ENCODE results near the gene PADI2.

GRCh38 chr1:17032741-17033140 is 86.5 kb downstream of the PADI2 start:
- TF ChIP-seq, protein P1, sequence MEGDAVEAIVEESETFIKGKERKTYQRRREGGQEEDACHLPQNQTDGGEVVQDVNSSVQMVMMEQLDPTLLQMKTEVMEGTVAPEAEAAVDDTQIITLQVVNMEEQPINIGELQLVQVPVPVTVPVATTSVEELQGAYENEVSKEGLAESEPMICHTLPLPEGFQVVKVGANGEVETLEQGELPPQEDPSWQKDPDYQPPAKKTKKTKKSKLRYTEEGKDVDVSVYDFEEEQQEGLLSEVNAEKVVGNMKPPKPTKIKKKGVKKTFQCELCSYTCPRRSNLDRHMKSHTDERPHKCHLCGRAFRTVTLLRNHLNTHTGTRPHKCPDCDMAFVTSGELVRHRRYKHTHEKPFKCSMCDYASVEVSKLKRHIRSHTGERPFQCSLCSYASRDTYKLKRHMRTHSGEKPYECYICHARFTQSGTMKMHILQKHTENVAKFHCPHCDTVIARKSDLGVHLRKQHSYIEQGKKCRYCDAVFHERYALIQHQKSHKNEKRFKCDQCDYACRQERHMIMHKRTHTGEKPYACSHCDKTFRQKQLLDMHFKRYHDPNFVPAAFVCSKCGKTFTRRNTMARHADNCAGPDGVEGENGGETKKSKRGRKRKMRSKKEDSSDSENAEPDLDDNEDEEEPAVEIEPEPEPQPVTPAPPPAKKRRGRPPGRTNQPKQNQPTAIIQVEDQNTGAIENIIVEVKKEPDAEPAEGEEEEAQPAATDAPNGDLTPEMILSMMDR (IDR thresholded peaks at IDR 0.05; ENCODE audit: extremely low read depth in 1 of 2, insufficient read depth in 1 of 2, low read depth in 1 of 2, low read length in 2 of 2) = no peak
- TF ChIP-seq JUN (IDR thresholded peaks at IDR 0.05; ENCODE audit: borderline replicate concordance, insufficient read depth, insufficient read length, low read depth) = no peak
- TF ChIP-seq EZH2 (IDR thresholded peaks at IDR 0.05; ENCODE audit: borderline replicate concordance, low read depth, low read length, severe bottlenecking) = no peak
- TF ChIP-seq POLR2AphosphoS5 (IDR thresholded peaks at IDR 0.05; ENCODE audit: insufficient read depth, low read depth, low read length) = no peak
- TF ChIP-seq MYC (IDR thresholded peaks at IDR 0.05; ENCODE audit: low read depth, low read length) = no peak
